ENCODE data around the gene DUSP16. TPM values are rescaled to one million over a fixed set of nuclear protein-coding genes. Genes with fewer than 3 reads are reported as not detected.

DUSP16 gene
- total RNA-seq, 4 donors from 2014 or later = 16.1 to 47.0 (median 40.0) TPM

DNA sequence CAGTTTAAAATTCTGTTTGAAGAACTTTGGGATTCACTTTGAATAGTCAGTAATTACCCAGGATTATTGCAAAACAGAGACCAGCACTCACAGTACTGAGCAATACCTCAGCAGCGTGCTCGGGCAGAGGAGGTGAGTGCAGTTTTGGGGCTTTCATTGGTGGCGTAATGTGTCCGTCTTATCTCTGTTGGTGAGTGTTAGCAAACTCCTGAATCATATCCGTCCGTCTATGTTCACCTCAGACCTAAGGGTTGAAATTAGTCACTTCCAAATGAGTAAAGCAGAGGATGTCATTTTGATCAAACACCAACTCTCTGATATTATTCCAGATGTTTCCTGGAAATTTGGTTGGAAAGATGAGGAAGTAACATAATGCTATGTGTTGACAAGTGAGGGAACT, 123.0 kb downstream of the DUSP16 start:
- no peaks in the 10 kb centered on the region for H3K27me3 ChIP-seq
- no peak overlapping the region for H3K4me3 ChIP-seq
- H3K27ac ChIP-seq = peak overlapping the region in 2 of 4 donors; percentile 54 to 66
- TF ChIP-seq POLR2AphosphoS5 (IDR thresholded peaks at IDR 0.05) (peak in 1 of 3 donors; percentile 21), POLR2A (IDR thresholded peaks at IDR 0.05) (peak; percentile 17), EP300 (IDR thresholded peaks at IDR 0.05; ENCODE audit: low read depth) (no peak)
- TF ChIP-seq, protein P1, sequence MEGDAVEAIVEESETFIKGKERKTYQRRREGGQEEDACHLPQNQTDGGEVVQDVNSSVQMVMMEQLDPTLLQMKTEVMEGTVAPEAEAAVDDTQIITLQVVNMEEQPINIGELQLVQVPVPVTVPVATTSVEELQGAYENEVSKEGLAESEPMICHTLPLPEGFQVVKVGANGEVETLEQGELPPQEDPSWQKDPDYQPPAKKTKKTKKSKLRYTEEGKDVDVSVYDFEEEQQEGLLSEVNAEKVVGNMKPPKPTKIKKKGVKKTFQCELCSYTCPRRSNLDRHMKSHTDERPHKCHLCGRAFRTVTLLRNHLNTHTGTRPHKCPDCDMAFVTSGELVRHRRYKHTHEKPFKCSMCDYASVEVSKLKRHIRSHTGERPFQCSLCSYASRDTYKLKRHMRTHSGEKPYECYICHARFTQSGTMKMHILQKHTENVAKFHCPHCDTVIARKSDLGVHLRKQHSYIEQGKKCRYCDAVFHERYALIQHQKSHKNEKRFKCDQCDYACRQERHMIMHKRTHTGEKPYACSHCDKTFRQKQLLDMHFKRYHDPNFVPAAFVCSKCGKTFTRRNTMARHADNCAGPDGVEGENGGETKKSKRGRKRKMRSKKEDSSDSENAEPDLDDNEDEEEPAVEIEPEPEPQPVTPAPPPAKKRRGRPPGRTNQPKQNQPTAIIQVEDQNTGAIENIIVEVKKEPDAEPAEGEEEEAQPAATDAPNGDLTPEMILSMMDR (IDR thresholded peaks at IDR 0.05) = no peak
- intact Hi-C loops (cut with DNase I; ENCODE audit: low total_unique reads) = no loop called here
- no peaks in the 10 kb centered on the region for H3K9me3 ChIP-seq
- peaks cover 0 to 1% (median 0%) of the 10 kb centered on the region in 4 donors for H3K36me3 ChIP-seq
- H3K4me1 ChIP-seq = peaks cover 0 to 47% (median 12%) of the 10 kb centered on the region in 4 donors
- no peak for DNase-seq
- 60 to 77% methylated on average over 6 of the region's 6 CpGs for WGBS, 2 donors (ENCODE audit: low coverage in 1 of 2)
- in situ Hi-C loops (cut with MboI; ENCODE audit: low pct_ligation_motif_present in 1 of 4, low pct_unique_long_range_greater_than_20kb in 1 of 4, low sequenced_read_pairs in 3 of 4) = no loop called here

DNA sequence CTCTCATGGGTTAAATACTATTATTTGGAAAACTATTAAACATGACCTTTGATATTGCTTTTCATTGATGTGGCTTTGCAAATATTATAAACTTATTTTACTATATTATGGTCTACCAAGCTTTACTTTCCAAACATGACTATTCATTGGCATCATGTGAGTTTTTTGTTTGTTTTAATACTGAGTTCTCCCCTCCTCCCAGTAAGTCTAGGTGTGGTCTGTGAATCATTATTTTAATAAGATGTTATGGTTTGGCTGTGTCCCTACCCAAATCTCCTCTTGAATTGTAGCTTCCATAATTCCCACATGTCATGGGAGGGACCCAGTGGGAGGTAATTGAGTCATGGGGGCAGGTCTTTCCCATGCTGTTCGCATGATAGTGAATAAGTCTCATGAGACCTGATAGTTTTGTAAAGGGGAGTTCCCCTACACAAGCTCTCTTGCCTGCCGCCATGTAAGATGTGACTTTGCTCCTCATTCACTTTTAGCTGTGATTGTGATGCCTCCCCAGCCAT, 125.8 kb downstream of the DUSP16 start:
- H3K9me3 ChIP-seq = no peaks in the 10 kb centered on the region
- no peaks in the 10 kb centered on the region for H3K27me3 ChIP-seq
- intact Hi-C loops (cut with DNase I; ENCODE audit: low total_unique reads) = no loop called here
- H3K4me3 ChIP-seq = no peak overlapping the region
- TF ChIP-seq POLR2AphosphoS5 (IDR thresholded peaks at IDR 0.05) (no peak), EP300 (IDR thresholded peaks at IDR 0.05; ENCODE audit: low read depth) (no peak), POLR2A (IDR thresholded peaks at IDR 0.05) (no peak)
- TF ChIP-seq, protein P1 (IDR thresholded peaks at IDR 0.05) = no peak
- 94% methylated on average over 2 of the region's 2 CpGs; no CpG with 5 or more reads in 1 of the 2 donors for WGBS, 2 donors (ENCODE audit: low coverage in 1 of 2)
- H3K27ac ChIP-seq = no peak overlapping the region
- in situ Hi-C loops (cut with MboI; ENCODE audit: low pct_ligation_motif_present in 1 of 4, low pct_unique_long_range_greater_than_20kb in 1 of 4, low sequenced_read_pairs in 3 of 4) = no loop called here
- H3K36me3 ChIP-seq = peaks cover 0 to 1% (median 0%) of the 10 kb centered on the region in 4 donors
- H3K4me1 ChIP-seq = peaks cover 0 to 35% (median 13%) of the 10 kb centered on the region in 4 donors
- no peak for DNase-seq

DNA sequence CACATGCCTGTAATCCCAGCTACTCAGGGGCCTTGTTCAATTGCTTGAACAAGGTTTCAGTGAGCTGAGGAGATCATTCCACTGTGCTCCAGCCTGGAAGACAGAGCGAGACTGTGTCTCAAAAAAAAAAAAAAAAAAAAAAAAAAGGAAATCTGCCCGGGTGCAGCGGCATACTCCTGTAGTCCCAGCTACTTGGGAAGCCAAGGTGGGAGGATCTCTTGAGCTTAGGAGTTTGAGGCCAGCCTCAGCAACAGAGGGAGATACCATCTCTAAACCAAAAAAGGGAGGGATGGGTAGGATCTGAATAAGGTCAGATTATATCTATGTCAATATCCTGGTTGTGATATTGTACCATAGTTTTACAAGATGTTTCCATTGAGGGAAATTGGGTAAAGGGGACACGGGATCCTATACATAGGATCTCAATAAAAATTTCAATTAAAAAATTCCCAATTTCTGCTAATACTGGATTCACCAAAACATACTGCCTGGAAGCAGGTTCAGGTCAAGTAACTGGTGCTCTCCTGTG, 129.4 kb downstream of the DUSP16 start:
- H3K4me3 ChIP-seq = no peak overlapping the region
- H3K4me1 ChIP-seq = peaks cover 0 to 27% (median 17%) of the 10 kb centered on the region in 4 donors
- TF ChIP-seq EP300 (IDR thresholded peaks at IDR 0.05; ENCODE audit: low read depth) (no peak), POLR2AphosphoS5 (IDR thresholded peaks at IDR 0.05) (no peak), POLR2A (IDR thresholded peaks at IDR 0.05) (no peak)
- TF ChIP-seq, protein P1 (IDR thresholded peaks at IDR 0.05) = no peak
- H3K36me3 ChIP-seq = peaks cover 0 to 1% (median 0%) of the 10 kb centered on the region in 4 donors
- no peak for DNase-seq
- H3K27ac ChIP-seq = peak overlapping the region in 2 of 4 donors; percentile 4 to 58
- 77 to 100% methylated on average over 2 to 4 of the region's 4 CpGs for WGBS, 2 donors (ENCODE audit: low coverage in 1 of 2)
- no peaks in the 10 kb centered on the region for H3K27me3 ChIP-seq
- H3K9me3 ChIP-seq = no peaks in the 10 kb centered on the region
- intact Hi-C loops (cut with DNase I; ENCODE audit: low total_unique reads) = no loop called here
- in situ Hi-C loops (cut with MboI; ENCODE audit: low pct_ligation_motif_present in 1 of 4, low pct_unique_long_range_greater_than_20kb in 1 of 4, low sequenced_read_pairs in 3 of 4) = no loop called here

DNA sequence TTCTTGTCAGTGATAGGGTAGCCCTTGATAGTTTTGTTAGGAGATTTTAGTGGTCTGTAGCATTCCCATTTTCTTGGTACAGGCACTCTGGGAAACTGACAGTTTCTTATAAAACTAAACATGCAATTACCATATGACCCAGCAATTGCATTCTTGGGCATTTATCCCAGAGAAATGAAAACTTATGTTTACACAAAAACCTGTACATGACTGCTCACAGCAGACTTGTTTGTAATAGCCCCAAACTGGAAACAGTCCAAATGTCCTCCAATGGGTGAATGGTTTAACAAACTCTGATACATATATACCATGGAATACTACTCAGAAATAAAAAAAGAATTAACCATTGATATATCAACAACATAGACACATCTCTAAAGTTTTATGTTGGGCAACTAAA, 130.3 kb downstream of the DUSP16 start:
- no peak for TF ChIP-seq POLR2AphosphoS5 (IDR thresholded peaks at IDR 0.05)
- no peak for TF ChIP-seq EP300 (IDR thresholded peaks at IDR 0.05; ENCODE audit: low read depth)
- no peak for TF ChIP-seq POLR2A (IDR thresholded peaks at IDR 0.05)
- TF ChIP-seq, protein P1 (IDR thresholded peaks at IDR 0.05) = no peak
- intact Hi-C loops (cut with DNase I; ENCODE audit: low total_unique reads) (no loop called here), in situ Hi-C loops (cut with MboI; ENCODE audit: low pct_ligation_motif_present in 1 of 4, low pct_unique_long_range_greater_than_20kb in 1 of 4, low sequenced_read_pairs in 3 of 4) (no loop called here)
- Histone ChIP-seq H3K9me3 (no peaks in the 10 kb centered on the region), H3K4me3 (peak overlapping the region in 1 of 4 donors; percentile 17), H3K27ac (peak overlapping the region; percentile 34 to 63 (median 60)), H3K36me3 (peaks cover 0 to 1% (median 0%) of the 10 kb centered on the region in 4 donors), H3K27me3 (no peaks in the 10 kb centered on the region), H3K4me1 (peaks cover 0 to 27% (median 17%) of the 10 kb centered on the region in 4 donors)
- no peak for DNase-seq

Measured in transverse colon (tissue), 4 donors.